HT-29 (cell line): ENCODE measurements around the gene WNT11. TPM values are rescaled to one million over a fixed set of nuclear protein-coding genes. Genes with fewer than 3 reads are reported as not detected.
A peak's percentile ranks its signal among the peaks of the same experiment; 100 is the strongest.
"Not testable (repeated sequence)": the region's sequence is repeated elsewhere in the genome, so short reads cannot be mapped to it uniquely, and the experiment has no call there.

Experiments
- DNase-seq: peaks from one replicate; pipeline ENCODE4 v3.0.0-alpha.2; 2015; ENCODE audit warnings: low spot score
- total RNA-seq: library from RNA; depleted of rRNA; stranded (reverse); fragments of >200 nt; shearing (Covaris generic); gene quantifications from 2 replicates; pipeline ENCODE4 v1.2.3, GENCODE V29; 2014

The WNT11 gene
- total RNA-seq, 1 experiment from 2014 or later, result 67.7 TPM

GRCh38 chr11:76203131-76203925 is 3.0 kb downstream of the WNT11 start:
- no peak for DNase-seq

- DNase-seq, result peak; percentile 39
Measured at GRCh38 chr11:76201672-76202412, 4.5 kb downstream of the WNT11 start.

GRCh38 chr11:76201056-76201455 is 5.2 kb downstream of the WNT11 start:
- no peak for DNase-seq

- peak; percentile 28 for DNase-seq
Measured at GRCh38 chr11:76200006-76200940, 6.0 kb downstream of the WNT11 start.

- DNase-seq, result not testable (repeated sequence)
Measured at GRCh38 chr11:76198691-76199090, 7.6 kb downstream of the WNT11 start.

- DNase-seq, result no peak
Measured at GRCh38 chr11:76197941-76198640, 8.2 kb downstream of the WNT11 start.

GRCh38 chr11:76197332-76197731 is 9.0 kb downstream of the WNT11 start:
- no peak for DNase-seq

- no peak for DNase-seq
Measured at GRCh38 chr11:76196849-76197248, 9.5 kb downstream of the WNT11 start.

- no peak for DNase-seq
Measured at GRCh38 chr11:76194872-76195668, 11.2 kb downstream of the WNT11 start.

- DNase-seq, result no peak
Measured at GRCh38 chr11:76193219-76193618, 13.1 kb downstream of the WNT11 start.

- no peak for DNase-seq
Measured at GRCh38 chr11:76190376-76190775, 15.9 kb downstream of the WNT11 start.

GRCh38 chr11:76189682-76190081 is 16.6 kb downstream of the WNT11 start:
- DNase-seq, result no peak

GRCh38 chr11:76188873-76189272 is 17.4 kb downstream of the WNT11 start:
- DNase-seq, result no peak

GRCh38 chr11:76186776-76187279 is 19.5 kb downstream of the WNT11 start:
- no peak for DNase-seq

- no peak for DNase-seq
Measured at GRCh38 chr11:76185931-76186401, 20.3 kb downstream of the WNT11 start.

GRCh38 chr11:76185511-76185910 is 20.8 kb downstream of the WNT11 start:
- DNase-seq, result no peak

GRCh38 chr11:76184551-76184993 is 21.7 kb downstream of the WNT11 start:
- no peak for DNase-seq

- no peak for DNase-seq
Measured at GRCh38 chr11:76181371-76181770, 24.9 kb downstream of the WNT11 start.

- DNase-seq, result no peak
Measured at GRCh38 chr11:76179147-76179546, 27.2 kb downstream of the WNT11 start.

- DNase-seq, result no peak
Measured at GRCh38 chr11:76177250-76177686, 29.0 kb downstream of the WNT11 start.
